ENCODE data around the gene PRDM12.

DNA sequence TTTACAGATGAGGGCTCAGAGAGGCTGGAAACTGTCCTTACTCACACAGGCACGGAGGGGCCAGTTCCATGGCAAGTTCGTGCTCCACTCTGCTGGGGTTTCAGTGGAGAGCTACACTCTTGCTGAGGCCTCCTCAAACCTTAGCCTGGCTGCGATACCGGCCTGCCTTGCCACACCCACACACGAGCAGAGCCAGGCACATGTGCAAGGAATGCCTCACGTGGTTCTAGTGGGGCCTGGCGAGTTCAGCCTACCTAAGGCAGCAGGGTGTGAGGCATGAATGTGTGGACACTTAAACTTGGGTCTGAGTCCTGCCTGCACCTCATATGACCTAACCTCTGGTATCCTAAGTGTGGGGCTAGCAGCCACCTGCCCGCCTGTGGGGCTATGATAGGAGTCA is 21.5 kb upstream of the PRDM12 start:
- TF ChIP-seq, protein P1, sequence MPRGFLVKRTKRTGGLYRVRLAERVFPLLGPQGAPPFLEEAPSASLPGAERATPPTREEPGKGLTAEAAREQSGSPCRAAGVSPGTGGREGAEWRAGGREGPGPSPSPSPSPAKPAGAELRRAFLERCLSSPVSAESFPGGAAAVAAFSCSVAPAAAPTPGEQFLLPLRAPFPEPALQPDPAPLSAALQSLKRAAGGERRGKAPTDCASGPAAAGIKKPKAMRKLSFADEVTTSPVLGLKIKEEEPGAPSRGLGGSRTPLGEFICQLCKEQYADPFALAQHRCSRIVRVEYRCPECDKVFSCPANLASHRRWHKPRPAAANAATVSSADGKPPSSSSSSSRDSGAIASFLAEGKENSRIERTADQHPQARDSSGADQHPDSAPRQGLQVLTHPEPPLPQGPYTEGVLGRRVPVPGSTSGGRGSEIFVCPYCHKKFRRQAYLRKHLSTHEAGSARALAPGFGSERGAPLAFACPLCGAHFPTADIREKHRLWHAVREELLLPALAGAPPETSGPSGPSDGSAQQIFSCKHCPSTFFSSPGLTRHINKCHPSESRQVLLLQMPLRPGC (tag by site-specific recombination; IDR thresholded peaks at IDR 0.05), result no peak
- no peak for TF ChIP-seq TCF7L2 (IDR thresholded peaks at IDR 0.05; ENCODE audit: borderline replicate concordance, low read depth, low read length)
- no peak for TF ChIP-seq FEZF1 (tag by site-specific recombination; IDR thresholded peaks at IDR 0.05)
- no peak for TF ChIP-seq ZNF23 (tag by site-specific recombination; IDR thresholded peaks at IDR 0.05; ENCODE audit: borderline replicate concordance)
- TF ChIP-seq ZBTB11 (tag by site-specific recombination; conservative IDR thresholded peaks at IDR 0.05; ENCODE audit: low read depth), result no peak
- no peak for TF ChIP-seq IKZF3 (tag by site-specific recombination; IDR thresholded peaks at IDR 0.05)

Data from HEK293 (cell line).